AG04449 (cell line): ENCODE data around the gene MAP4K1.

ENCODE experiments used
- CTCF ChIA-PET: fragments of 350-600 bp; formaldehyde crosslinking; extraction: SDS; loops from one replicate; lab custom pipeline; 2021; ENCODE audit warnings: antibody characterized with exemption; lab: Yijun Ruan, JAX
- POLR2A ChIA-PET: fragments of 400-600, 350-600 bp; formaldehyde crosslinking; extraction: SDS; loops from one replicate; lab custom pipeline; 2020; ENCODE audit warnings: antibody characterized with exemption, inconsistent platforms; lab: Yijun Ruan, JAX
- DNase-seq: peaks from one replicate; pipeline ENCODE4 v3.0.0-alpha.2; 2010; ENCODE audit warnings: low read depth, low spot score
- H3K4me3 ChIP-seq: 2 replicates; pipeline ENCODE4 v1.5.1; 2011; ENCODE audit warnings: low read depth, mild to moderate bottlenecking, control low read depth, low read length
- TF ChIP-seq, protein P1 (sequence below): IDR thresholded peaks from one replicate; pipeline ENCODE4 v1.5.1; 2011; ENCODE audit warnings: mild to moderate bottlenecking, moderate library complexity, low read length, control low read depth, inconsistent platforms; ENCODE audit not compliant: insufficient read depth; ENCODE audit errors: missing control alignments

The MAP4K1 gene

GRCh38 chr19:38544569-38545315 lies 73.0 kb downstream of the MAP4K1 start:
- TF ChIP-seq, protein P1, sequence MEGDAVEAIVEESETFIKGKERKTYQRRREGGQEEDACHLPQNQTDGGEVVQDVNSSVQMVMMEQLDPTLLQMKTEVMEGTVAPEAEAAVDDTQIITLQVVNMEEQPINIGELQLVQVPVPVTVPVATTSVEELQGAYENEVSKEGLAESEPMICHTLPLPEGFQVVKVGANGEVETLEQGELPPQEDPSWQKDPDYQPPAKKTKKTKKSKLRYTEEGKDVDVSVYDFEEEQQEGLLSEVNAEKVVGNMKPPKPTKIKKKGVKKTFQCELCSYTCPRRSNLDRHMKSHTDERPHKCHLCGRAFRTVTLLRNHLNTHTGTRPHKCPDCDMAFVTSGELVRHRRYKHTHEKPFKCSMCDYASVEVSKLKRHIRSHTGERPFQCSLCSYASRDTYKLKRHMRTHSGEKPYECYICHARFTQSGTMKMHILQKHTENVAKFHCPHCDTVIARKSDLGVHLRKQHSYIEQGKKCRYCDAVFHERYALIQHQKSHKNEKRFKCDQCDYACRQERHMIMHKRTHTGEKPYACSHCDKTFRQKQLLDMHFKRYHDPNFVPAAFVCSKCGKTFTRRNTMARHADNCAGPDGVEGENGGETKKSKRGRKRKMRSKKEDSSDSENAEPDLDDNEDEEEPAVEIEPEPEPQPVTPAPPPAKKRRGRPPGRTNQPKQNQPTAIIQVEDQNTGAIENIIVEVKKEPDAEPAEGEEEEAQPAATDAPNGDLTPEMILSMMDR: peak; percentile 15
- ChIA-PET POLR2A (no interaction called here), CTCF (interaction anchor here (0.7 to 2.5 kb wide), 25 partner anchors 9 to 389 kb away, joined by 3 to 13 read pairs (median 4); partner anchors contain the start of genes EIF3K, MAP4K1, MRPS12 and SARS2)
- DNase-seq: peak; percentile 7
- no peak overlapping the region for H3K4me3 ChIP-seq

DNA sequence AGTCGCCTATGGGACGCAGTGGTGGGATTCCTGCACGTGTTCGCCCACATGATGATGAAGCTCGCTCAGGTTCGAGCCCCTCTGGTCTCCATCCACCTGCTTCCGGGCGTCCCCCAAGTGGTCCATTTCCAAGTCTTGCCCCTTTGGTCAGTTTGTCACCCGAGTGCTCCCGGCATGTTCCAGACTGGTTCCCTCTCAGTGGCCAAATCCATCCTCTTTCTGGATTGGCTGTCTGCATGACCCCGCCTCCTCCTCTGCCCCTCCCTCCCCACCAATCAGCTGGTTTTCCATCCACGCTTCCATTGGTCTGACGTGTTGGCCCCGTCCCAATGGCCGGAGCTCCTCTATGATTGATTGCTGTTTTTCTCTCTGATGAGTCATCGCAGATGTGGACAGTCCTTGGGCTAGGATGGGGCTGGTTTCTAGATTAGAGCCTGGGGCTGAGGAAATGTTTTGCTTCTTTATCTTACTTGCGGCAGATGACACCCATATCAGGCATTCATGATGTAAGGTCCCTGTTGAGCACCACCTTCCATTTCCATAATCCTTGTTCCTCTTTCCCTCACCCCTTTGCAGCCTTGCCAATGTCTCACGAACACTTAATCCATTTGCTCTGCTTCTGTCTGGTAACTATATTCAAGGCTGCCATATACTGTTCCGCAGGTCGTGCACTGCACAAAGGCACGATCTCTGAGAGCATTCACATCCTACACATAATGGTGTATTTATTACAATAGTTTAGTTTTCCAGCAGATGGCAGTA lies 73.8 kb downstream of the MAP4K1 start:
- no peak overlapping the region for H3K4me3 ChIP-seq
- ChIA-PET POLR2A (no interaction called here), CTCF (interaction anchor here (0.6 to 2.5 kb wide), 22 partner anchors 8 to 390 kb away, joined by 3 to 13 read pairs (median 3); partner anchors contain the start of genes EIF3K, MAP4K1, MRPS12 and SARS2)
- TF ChIP-seq, protein P1: no peak
- DNase-seq: peak; percentile 12

DNA sequence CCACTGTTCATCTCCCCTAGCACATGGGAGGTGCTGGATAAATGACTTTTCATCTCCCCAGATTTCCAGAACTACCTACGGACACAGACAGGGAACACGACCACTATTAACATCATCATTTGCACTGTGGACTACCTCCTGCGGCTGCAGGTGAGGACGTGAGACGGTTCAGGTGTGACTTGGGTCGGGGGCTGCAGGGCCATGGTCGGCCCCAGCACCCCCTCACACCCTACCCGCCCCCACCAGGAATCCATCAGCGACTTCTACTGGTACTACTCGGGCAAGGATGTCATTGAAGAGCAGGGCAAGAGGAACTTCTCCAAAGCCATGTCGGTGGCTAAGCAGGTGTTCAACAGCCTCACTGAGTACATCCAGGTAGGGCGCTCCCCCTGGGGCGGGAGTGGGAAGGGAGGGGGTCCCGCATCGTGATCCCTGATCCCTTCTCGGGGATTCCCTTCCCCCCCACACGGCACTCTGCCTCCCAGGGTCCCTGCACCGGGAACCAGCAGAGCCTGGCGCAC lies 74.4 kb downstream of the MAP4K1 start:
- ChIA-PET CTCF (interaction anchor here (0.6 to 2.5 kb wide), 11 partner anchors 8 to 390 kb away, joined by 3 to 13 read pairs (median 4); partner anchors contain the start of genes EIF3K, MAP4K1, MRPS12 and SARS2), POLR2A (no interaction called here)
- H3K4me3 ChIP-seq: no peak overlapping the region
- TF ChIP-seq, protein P1: no peak
- no peak for DNase-seq

DNA sequence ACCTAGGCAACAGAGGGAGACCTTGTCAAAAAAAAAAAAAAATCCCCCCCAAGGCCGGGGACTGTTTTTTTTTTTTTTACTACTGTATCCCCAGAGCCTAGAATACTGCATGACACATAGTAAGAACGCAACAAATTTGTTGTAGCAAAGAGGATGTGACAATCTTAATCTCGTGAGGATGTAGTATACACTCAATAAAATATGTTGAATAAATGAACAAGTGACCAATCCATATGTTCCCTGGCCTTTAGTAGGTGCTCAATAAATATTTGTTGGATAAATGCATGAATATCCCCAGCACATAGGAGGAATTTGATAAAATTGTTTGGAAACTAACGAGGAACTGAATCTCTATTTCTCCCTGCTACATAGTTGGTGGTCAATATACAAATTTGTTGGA lies 75.7 kb downstream of the MAP4K1 start:
- TF ChIP-seq, protein P1: no peak
- ChIA-PET POLR2A (no interaction called here), CTCF (no interaction called here)
- DNase-seq: no peak
- no peak overlapping the region for H3K4me3 ChIP-seq

DNA sequence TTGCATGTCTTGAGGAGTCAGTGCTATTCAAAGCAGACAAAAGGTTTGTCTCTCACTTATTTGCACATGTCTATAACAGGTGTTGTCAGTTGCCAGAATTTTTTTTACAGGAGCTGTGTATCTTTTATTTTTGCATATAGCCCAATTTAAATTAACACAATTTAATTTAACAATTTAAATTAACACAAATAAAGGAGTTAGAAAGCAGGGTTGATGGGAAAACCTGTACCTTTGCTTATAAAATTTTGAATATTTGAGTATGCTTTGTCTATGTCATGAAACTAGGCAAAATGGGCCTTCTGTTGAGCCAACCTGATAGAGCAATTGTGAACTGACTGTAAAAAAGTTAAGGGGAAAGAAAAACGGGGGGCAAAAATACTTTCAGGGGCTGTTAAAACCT lies 78.0 kb downstream of the MAP4K1 start:
- POLR2A ChIA-PET: no interaction called here
- DNase-seq: no peak
- CTCF ChIA-PET: no interaction called here
- TF ChIP-seq, protein P1: no peak
- no peak overlapping the region for H3K4me3 ChIP-seq
